CD4-positive, alpha-beta T cell treated with Interferon alpha-2 for 1 hour (primary cell): Measurements from ENCODE around the gene TTC7B.

Experiments used
- DNase-seq, 2 donors: peaks; one replicate each; pipeline ENCODE4 v3.0.0-alpha.2; 2020 to 2022

TTC7B gene

DNA sequence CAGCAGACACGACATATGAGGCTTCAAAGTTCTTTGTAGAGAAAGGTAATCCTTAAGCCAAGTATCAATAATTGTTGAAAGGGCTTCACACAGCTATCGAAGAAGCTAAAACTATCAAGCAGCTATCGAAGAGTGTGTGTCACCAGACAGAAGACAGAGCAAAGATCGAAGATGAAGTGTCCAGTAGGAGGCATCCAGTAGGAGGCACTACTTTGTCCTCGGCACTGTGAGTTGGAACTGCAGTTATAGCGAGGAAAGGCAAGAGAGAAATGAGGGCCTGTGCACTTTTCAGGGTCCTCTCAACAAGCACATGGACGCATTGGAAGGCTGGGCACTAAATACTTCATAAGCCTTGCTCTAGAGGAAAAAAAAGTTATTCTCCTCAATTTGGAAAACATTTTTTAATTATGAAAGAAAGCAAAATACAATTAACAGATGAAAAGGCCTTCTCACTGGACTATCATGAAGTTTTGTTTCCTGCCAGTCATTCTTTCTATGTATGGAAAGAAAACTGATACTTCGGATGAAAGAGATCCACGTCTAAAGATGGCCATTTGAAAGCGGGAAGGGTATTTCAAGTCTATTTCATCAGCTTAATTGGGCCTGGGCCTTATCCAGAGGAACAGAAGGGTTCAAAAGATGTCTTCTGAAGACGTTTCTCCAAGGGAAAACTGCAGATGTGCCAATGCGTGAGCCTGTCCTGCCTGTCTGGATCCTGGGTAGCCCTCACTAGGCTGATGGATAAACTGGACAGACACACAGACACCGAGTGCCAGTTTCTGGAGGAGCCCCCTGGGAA lies 244.9 kb downstream of the TTC7B start:
- DNase-seq: no peak

DNA sequence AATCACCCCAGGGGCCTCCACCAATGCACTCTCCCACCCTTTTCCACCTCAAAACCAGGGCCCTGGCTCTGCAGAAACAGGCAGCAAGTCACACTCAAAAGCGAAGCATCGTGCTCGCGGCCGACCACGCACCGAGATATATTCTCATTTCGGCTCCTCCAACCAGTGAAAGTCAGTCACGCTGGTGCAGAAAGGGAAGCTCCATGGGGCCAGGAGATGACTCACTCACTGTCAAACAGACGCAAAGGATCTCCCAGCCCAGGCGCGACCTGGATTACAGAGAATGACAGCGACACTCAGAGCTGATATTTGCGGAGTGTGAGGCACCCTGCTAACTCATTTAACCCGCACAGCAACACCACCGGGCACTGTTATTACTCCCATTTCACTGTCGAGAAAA lies 245.8 kb downstream of the TTC7B start:
- no peak for DNase-seq

DNA sequence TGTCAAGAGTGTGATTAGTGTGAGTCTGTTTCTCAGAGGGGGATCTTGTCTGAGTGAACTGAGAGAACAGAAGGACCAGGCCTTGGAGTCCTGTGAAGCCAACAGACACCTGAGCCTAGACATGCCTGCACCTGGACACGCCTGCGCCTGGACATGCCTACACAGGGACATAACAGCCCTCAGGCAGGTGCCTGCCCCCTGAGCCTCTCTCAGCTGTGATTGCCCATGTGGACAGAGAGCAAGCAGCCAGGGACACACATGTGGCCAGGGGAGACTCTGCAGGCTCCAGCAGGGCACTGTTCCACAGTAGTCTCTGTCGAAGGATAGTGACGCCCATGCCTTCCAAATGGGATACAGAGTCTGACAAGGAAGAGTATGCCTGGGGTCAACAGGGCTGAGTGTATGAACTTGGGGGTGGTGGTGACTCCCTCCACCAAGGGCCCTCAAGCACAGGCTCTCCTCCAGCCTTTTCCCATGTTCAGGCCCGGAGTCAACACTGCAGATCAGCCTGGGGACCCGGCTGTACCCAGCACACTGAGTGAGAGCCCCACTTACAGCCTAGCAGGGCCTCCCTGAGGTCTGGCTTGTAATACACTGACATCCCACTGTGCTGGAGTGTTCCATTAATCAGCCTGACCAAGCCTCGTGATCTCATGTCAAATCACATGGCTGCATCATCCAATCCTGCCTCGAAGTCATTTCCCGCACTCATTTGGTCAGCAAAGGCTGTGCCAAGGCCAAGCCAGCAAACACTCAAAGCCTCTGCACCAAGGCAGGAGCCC lies 246.4 kb downstream of the TTC7B start:
- DNase-seq: no peak

DNA sequence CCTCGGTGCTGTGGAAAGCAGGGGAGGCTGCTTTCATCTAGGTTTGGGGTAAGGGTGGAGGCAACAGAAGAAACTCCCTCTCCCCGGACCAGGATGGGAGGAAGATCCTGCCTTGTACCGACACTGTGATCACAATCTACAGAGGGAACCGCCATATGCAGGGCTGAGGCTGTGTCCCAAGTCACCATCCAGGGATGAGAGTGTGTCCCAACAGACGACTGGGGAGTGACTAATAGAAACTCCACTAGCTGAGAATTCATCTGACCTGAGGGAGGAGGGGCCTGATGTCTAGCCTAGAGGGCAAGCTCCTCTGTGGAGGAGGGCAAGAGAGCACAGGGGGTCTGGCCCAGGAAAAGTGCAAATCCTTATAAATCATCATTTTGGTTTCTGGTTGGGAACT lies 247.0 kb downstream of the TTC7B start:
- DNase-seq: no peak

DNA sequence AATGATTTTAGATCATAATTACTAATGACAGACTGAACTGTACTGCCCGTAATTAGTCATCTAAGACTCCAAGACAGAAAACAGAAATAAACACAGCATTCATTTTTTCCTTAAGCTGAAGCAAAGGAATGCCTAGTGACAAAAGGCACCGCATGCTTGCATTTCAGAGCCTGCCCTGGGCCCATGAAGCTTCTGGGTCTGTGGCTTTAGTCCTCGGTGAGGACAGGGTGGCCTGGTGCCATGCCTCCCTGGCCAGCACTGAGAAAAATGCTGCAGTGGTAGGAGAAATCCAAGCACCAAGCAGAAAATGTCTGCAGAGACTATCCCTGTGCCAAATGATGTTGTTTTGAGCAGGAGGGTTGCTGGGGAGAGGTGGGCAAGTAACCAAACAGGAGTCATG lies 247.8 kb downstream of the TTC7B start:
- DNase-seq: no peak

DNA sequence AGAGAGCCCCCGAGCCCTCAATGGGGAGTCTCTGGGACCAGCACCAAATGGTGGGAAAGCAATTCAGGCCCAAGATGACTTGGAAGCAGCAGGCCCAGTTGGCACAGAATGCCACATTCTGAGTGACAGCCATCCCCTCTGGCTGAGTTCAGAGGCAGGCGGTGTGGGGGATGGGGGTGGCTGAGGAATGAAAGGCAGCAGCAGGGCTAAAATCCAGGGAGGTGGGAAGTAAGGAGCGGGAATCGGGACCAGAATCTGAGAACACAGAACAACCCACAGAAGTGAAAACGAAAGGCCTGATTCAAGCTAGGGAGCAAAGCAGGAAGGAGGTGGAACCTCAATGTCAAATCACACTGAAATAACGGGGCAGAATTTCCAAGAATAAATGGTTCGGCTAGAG lies 248.2 kb downstream of the TTC7B start:
- DNase-seq: no peak

DNA sequence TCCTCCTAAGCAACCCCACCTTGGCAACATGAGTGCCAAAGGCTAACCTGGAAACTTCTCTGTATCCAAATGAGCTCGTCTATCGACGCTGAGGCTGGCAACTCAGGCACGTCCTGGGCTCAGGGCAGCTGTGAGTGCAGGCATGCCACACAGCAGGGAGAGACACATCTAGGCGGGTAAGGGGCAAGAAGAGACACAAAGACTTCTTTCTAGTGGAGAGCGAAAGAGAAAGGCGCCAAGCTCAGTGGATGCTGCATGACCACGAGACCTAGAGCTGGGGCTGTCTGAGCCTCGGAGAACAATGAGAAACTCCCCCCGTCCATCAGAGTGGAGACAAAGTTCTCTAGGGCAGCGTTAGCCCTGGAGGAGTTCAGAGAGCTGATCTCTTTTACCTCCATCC lies 249.0 kb downstream of the TTC7B start:
- DNase-seq: no peak

DNA sequence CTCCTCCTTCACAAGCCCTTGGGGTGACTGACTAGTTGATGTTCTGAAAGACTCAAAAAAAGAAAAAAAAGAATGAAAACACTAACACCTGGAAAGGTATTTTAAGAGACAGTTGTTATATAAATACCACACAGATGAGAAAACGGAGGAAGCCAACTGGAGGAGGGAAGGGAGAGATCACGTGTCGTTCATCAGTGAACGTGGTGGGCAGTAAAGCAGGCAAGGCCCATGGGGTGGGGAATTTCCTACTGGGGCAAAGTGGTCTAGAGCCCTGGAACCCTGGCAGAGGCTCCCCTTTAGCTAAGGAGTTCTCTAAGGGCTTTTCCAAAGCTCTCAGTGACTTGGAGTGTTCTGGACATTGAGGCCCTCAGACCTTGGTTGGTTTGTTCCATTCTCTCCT lies 249.7 kb downstream of the TTC7B start:
- DNase-seq: no peak

DNA sequence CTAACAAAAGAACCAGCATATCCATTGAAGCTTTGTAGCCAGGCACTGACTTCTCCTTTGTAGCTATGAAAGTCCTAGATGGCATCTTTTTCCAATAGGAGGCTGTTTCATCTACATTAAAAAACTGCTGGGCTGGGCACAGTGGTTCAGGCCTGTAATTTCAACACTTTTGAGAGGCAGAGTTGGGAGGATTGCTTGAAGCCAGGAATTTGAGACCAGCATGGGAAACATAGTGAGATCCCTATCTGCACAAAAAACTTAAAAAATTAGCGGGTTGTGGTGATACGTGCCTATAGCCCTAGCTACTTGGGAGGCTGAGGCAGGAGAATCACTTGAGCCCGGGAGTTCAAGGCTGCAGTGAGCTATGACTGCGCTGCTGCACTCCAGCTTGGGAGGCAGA lies 251.7 kb downstream of the TTC7B start:
- DNase-seq: no peak

DNA sequence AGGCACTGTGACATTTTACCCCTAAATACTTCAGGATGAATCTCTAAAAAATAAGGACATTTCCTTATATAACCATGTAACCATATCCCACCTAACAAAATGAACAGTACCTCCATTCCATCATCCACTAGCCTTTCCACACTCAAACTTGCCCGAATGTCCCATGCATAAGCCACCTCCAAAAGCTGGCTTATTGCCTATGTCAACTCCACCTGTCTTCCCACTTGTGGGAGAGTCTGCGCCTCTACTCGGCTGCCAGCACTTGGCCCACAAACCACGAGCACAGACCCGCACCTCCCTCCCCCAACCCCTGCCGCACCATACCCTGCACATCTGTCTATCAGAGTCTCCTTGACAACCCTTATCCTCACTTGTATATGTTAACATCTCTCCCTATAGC lies 253.6 kb downstream of the TTC7B start:
- DNase-seq: no peak

DNA sequence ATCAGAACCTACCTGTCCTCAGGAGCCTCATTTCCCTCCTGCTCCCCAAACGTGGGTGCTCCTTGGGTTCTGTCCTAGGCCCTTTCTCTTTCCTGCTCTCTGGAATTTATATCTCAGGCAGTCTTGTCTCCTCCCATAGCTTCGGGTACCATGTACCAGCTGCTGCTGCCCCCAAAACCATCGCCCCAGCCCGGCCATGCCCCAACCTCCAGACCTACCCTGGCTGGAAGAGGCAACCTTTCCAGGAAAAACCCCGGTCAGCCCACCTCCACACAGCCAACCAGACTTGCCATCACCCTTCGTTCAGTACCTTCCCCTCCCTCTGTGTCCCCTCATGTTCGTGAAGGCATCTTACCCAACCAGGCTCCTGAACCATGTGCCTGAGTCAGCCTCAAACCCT lies 254.3 kb downstream of the TTC7B start:
- DNase-seq: no peak

DNA sequence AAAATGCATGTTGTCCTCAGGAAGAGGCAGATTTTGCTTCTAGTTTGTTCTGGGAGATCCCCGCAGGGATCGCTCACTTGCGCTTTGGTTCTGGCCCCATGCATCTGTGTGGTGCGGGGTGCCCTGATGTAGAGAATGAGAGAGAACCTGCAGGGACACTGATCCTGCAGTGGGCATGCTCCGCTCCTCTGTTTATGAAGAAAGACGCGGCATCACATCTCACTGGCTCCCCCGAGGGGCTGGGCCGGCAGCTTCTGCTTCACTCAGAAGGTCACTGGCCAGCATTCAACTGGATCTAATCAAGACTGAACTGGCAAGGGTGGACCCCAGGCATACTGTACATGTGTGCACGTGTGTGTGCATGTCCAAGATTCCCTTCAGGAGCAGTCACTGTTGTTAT lies 255.2 kb downstream of the TTC7B start:
- DNase-seq: no peak

DNA sequence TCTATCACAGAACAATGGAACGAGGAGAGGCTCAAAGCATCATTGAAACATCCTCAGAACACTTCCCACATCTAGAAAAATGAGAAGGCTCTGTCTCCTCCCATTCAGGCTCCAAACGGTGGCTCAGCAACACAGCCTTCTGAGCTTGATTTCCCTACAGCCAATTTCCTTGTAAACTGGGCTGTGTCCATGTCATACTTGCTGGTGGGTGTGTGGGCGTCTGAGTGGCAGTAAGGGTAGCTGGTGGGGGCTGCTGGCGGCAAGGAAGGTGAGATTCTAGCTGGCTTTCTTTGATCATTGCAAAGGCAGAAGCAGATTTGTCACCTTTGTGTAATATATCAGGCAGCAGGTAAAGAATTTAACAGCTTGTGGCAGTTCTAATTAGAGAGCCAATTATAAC lies 255.7 kb downstream of the TTC7B start:
- no peak for DNase-seq

DNA sequence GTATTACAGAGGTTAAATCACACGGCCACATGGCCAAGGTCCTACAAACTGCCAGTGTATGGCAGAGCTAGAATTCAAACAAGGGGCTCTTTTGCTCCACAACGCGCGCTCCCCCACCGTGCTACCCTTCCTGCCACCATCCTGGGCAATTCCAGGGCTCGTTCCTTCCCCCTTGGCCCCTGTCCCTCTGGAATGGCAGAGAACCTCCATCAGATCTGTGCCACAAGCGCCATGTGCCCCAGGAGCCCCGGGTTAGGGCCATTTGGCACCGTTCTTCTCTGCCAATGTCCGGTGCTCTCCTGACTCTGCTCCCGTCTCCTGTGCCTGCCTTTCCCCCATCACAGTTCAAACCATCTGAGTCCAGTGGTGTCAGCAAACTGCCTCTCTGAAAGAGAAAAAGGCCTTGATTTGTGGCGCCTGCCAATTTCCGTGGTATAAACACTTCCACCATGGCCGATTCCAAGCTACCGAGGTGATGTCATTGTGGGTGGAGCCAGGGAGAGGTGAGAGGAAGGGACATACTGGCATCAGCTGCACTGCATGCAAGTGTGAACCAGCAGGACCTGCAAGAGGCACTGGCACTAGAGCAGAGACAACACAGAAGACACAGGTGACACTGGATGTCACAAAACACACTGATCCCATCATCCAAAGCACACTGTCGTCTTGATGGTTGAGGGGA lies 256.3 kb downstream of the TTC7B start:
- no peak for DNase-seq

DNA sequence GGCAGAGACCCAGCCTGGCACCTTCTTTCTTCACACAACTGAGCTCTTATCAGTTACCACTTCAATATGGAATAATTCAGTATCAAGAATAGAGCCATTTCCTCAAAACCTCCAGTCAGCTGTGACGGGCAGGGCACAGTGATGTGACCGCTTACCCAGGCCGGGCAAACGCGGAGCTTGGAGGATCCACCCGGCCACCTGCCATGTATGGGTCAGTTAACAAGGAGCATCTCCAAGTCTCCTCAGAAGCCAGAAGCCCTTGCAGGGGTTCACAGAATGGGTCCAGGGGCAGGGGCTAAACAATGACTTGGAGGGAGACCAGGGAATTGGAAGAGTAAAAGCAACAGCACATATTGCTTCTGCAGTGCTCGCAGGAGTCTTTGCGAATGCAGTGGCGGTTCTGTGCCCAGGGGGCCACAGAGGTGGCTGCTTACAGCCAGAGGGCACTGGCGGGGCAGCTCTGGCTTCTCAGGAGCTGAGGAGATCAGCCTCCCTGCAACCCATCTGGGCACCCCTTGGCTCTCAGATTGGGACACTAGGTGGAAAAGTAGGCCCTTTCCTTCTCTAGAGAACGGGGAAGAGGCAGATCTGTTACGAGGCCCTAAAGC lies 257.1 kb downstream of the TTC7B start:
- DNase-seq: no peak

DNA sequence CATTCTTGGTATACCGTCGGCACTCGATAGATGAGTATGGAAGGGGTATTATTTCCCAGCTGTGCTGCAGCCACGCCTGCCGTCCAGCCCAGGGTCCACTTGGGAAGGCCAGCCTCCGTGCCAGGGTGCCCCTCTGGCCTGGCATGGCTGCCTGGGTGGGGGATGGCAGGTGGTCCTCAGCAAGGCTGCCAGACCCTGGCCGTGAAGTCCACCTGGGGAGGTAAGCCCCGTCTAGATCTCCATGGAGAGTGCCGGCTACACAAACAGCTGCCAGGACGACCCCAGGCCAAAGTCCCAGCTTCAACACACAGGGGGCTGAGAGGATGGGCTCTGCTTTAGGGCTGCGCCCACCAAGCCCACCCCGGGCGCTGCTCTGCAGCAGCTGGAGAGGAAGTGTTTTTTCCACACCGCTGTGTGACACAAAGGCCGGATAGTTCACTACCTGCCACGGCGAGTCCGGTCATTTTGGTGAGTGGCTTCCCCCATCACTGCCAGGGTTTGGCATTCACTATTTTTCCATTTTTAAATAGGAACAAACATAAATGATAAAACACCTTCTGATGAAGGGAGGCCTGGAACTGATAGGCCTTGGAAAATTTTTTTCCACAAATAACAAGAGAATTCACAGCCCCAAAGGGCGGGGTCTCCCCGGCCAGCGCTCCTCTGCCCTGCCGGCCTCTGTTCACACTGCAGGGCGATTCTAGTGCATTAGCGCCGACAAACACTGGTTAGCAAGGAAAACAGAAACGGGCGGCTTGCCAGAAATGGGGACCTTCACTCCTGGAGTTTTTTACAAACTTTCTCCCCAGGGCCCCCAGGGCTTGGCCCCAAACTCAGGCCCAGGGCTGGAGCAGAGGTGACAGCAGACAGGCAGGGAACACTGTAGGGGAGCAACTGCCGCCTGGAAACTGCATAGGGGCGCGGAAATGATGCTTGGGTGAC lies 257.9 kb downstream of the TTC7B start:
- no peak for DNase-seq

DNA sequence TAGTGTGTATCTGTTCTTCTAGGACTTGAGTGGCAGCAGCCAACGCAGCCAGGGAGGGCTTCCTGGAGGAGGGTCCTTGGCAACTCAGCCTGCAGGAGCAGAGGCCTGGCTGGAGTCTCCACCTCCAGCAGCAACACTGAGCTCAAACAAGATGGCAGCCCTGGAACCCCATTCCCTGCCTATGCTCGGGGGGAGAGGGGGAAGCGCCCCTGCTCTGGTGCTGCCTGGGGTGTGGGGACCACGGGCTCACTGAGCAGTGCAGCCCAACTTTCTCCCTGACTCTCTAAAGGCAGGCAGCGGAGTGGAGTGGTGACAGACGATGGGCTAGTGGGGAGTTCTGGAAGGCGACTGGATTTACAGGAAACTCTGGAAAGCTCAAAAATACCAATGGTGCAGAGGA lies 258.7 kb downstream of the TTC7B start:
- DNase-seq: no peak

DNA sequence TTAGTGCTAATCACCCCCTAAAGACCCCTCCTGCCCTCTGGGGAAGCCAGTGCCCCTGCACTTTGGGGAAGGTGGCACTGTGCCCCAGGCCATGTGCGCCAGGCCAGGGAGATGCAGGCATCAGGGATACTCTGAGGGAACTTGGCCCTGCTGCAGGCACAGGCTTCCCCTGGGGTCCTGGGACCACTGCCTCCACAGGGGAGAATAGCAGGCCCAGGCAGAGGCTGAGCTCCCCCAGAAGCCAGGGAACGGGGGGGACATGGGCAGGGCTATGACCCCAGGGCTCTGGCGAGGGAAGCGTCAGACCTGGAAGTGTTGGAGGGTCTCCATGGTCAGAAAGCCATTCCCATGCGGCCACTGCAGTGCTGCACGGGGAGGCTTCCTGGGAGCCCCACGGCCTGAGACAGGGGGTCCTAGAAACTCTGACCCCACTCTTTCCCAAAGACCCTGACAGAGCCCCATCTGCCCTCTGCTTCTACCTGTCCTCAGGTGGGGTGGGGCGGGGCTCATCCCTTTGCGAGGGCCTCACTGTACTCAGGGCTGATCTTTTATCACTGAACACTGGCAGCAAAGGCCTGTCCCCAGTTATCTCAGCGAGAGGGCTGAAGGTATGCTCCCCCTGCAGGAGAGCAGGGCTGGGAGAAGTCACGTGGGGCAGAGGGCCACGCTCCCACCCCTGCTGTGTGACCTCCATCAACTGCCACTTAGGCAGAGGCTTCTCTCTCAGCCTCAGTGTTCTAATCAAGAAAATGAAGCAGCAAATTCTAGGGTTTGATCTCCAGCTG lies 259.4 kb downstream of the TTC7B start:
- DNase-seq: no peak

DNA sequence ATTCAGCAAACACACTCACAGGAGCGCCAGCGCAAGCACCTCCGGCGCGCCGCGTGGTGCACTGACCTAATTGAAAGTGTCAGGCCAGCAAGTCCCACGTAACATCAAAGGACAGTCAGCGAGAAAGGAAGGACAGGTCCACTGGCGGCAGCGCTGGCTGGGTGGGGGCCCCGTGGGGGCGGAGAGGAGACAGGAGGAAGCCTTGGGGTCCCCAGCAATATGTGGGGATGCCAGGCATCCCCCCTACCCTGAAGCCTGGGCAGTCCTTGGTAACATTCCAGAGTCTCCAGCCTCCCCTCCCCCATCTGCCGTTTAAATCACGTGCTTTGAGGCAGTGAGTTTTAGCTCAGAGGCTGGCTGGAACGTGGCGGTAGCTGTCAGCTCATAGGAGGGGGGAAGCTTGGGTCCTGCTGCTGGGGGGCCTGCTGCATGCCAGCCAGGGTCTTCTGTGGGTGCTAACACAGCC lies 260.2 kb downstream of the TTC7B start:
- no peak for DNase-seq

DNA sequence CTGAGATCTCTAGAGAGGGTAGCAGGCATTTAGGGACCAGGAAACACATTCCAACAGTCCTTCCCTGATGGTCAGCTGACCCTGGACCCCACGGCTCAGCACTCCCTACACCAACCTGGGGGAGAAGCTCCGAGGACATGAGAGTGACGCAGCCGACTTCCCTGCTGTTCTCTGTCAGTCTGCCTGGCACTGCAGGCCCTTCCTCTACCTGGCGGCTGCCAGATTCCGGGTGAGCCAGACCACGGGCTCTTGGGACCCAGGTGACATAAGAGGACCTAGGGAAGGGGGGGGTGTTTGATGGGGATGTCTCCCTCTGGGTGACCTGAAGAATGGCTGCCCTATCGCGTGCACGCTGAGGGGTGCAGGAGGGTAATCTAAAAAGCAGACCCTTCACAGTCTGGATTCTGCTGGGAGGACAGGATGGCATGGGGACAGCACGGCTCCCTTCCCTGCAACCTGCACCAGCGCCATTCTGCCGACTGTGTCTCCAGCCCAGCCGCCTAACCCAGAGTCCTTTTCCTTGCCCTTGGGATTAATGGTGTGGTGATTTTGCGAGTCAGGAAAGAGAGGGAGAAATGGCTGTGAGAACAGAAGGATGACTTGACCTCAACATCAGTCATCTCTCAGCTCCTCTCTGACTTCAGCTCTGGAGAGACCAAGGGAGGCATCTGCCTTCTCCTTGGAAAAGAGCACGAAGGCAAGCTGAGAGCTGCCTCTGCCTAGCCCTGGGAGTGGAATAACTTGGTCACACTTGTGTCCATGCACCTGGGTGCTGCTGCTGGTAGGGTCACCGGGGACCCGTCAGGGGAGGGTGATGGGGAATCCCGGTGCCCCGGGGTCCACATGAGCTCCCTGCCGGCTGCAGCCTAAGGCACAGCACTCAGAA lies 260.9 kb downstream of the TTC7B start:
- no peak for DNase-seq
